ENCODE results near the gene MEX3C.

Gene MEX3C

DNA sequence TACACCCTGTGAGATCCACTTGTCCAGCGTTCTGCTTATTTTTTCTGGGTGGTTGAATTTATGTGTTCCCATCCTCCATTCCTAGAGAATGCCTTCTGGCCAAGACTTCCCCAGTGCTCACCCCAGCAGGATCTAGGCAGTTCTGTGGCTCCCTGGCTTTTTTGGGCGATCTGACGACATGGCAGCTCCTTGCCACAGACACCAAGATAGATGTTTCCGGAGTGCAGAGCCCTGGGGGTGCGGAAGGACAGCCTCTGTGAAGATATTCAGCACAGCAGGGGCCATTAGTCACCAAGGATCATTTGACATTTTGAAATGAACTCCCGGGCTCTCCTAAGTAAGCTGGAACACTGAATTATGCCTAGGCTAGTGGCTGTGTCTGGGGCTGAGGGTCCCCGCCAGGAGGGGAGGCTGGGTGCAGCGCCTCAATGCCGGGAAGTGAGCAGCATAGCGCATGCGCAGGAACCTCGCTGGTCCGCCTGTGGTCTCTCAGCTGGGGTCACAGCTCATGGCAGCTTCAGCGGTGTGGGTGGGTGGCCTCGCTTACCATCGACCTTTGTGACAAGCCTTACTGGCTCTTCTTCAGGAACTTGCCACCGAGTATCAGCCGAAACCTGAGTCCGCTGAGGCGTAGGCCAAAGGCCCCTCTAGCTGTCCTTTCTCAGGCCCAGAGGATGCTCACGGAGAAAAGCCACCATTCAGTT lies 60.3 kb downstream of the MEX3C start:
- no peak for TF ChIP-seq CTCF (IDR thresholded peaks at IDR 0.05; ENCODE audit: borderline replicate concordance, control extremely low read depth, extremely low read depth, insufficient read depth, missing control alignments)
- no peak for DNase-seq (ENCODE audit: low spot score)
- in situ Hi-C loops (cut with MboI; ENCODE audit: low sequenced_read_pairs, unreplicated experiment): no loop called here

GRCh38 chr18:51135795-51136194 lies 61.7 kb downstream of the MEX3C start:
- in situ Hi-C loops (cut with MboI; ENCODE audit: low sequenced_read_pairs, unreplicated experiment): no loop called here
- no peak for DNase-seq (ENCODE audit: low spot score)
- TF ChIP-seq CTCF (IDR thresholded peaks at IDR 0.05; ENCODE audit: borderline replicate concordance, control extremely low read depth, extremely low read depth, insufficient read depth, missing control alignments): no peak

DNA sequence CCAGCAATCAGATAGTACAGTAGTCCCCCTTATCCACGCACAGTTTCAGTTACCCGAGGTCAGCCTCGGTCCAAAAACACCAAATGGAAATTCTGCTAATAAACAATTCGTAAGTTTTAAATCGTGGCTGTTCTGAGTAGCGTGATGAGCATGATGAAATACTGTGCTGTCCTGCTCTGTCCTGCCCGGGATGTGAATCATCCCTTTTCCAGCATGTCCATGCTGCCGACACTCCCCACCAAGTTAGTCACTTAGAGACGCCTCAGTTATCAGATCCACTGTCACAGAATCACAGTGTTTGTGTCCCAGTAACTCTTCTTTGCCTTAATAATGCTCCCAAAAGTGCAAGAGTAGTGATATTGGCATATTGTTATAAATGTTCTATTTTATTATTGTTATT lies 62.1 kb downstream of the MEX3C start:
- in situ Hi-C loops (cut with MboI; ENCODE audit: low sequenced_read_pairs, unreplicated experiment): no loop called here
- no peak for DNase-seq (ENCODE audit: low spot score)
- TF ChIP-seq CTCF (IDR thresholded peaks at IDR 0.05; ENCODE audit: borderline replicate concordance, control extremely low read depth, extremely low read depth, insufficient read depth, missing control alignments): no peak

- in situ Hi-C loops (cut with MboI; ENCODE audit: low sequenced_read_pairs, unreplicated experiment): no loop called here
- no peak for DNase-seq (ENCODE audit: low spot score)
- TF ChIP-seq CTCF (IDR thresholded peaks at IDR 0.05; ENCODE audit: borderline replicate concordance, control extremely low read depth, extremely low read depth, insufficient read depth, missing control alignments): no peak
Measured at GRCh38 chr18:51134721-51135120, 62.8 kb downstream of the MEX3C start.

- no peak for TF ChIP-seq CTCF (IDR thresholded peaks at IDR 0.05; ENCODE audit: borderline replicate concordance, control extremely low read depth, extremely low read depth, insufficient read depth, missing control alignments)
- no peak for DNase-seq (ENCODE audit: low spot score)
- in situ Hi-C loops (cut with MboI; ENCODE audit: low sequenced_read_pairs, unreplicated experiment): no loop called here
Measured at GRCh38 chr18:51133580-51134160, 63.8 kb downstream of the MEX3C start.

DNA sequence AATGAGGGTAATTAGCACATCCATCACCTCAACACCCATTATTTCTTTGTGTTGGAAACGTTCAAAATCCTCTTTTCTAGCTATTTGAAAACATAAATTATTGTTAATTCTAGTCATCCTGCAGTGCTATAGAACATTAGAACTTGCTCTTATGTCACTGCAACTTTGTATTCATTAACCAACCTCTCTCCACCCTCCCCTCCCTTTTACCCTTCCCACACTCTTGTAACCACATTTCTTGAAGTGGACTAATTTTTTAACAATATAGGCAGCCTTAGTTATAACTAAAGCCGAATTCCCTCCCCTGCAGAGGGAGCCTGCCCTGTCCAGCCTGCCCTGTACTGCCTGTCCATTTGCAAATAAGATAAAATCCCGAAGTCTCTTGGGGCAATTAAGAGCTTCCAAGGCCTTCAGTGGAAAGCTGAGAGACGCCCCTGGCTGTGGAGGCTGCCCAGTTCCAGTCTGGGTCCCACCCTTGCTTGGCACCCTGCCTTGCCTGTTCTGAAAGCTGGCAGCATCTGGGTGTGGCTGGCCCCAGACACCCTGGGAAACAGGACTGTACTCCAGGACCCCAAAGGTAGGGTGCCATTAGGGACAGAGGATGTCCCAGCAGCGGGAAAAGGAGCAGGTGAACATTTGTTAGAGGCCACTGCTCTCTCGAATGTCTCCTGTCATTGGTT lies 65.1 kb downstream of the MEX3C start:
- TF ChIP-seq CTCF (IDR thresholded peaks at IDR 0.05; ENCODE audit: borderline replicate concordance, control extremely low read depth, extremely low read depth, insufficient read depth, missing control alignments): no peak
- no peak for DNase-seq (ENCODE audit: low spot score)
- in situ Hi-C loops (cut with MboI; ENCODE audit: low sequenced_read_pairs, unreplicated experiment): no loop called here
